HG03565 (cell line): ENCODE data around the gene BPIFB2.

ENCODE experiments used
- ATAC-seq: cut with Tn5 transposase; IDR thresholded peaks from one replicate; pipeline ENCODE4 v1.9.1; 2021; ENCODE audit warnings: mild to moderate bottlenecking, moderate library complexity; ENCODE audit not compliant: unreplicated experiment

Gene BPIFB2

DNA sequence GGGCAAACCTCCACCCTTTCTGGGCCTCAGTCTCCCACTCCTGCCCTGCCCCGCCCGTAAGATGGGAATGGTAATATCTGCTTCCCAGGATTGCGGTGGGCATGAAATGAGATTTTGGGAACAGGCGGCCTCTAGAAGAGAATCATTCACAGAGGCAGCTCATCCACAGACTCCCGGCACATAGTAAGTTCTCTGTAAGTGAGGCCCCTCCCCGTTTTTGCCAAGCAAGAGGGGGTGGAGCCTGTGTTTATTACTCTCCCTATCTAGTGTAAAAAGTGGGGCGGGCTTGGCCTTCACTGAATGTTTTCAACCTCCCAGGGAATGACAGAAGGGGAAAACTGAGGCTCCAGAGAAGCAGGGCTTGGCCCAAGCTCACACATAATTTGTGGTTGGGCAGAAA, 23.3 kb upstream of the BPIFB2 start:
- ATAC-seq = no peak

DNA sequence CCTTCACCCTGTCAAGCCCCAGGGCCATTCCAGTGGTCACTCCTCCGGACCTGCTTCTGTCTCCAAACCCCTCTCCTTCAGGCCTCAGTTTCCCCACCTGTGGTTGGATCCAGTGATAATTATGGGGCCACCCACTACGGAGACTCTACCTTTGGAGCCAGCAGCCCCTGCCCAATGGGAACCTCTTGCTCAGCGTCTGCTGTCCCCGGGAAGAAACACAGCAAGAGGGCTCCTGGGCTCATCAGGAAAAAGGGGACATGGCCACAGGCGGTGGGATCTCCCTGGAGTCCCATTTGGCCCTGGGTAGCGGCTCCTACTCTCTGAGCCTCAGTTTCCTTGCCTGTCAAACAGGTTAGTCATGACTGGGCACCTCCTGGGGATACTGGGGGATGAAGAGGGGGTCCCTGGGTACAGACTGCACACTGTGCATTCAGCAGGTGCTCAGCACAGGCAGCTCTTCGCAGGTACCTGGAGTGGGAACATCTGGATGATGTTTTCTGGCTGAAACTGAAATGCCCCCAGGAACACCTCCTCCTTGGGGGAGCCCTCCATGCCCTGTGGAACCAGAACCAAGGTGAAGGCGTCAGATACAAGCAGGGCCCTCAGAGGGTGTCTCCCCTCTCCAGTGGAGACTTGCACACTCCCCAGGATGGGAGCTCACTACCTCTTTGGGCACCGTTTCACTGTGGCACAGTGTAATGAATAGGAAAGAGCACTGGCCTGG, 22.7 kb upstream of the BPIFB2 start:
- ATAC-seq = no peak

DNA sequence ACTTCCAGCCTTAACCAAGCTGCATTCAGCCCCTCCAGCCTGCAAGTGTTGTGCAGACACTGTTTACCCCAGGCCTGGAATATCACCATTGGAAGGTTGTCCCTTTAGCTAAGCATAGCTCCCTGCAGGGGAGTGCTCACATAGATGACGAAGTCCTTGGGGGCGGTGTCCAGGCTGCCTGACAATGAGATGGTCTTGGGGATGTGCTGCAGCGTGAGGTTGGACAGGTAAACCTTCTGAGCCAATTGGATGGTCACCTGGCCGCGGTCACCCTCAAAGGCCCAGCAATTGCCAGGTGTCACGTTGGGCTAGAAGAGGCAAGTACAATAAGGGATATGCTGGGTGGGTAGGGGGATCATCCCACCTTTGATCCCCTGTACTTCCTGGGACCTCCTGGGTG, 21.9 kb upstream of the BPIFB2 start:
- no peak for ATAC-seq

DNA sequence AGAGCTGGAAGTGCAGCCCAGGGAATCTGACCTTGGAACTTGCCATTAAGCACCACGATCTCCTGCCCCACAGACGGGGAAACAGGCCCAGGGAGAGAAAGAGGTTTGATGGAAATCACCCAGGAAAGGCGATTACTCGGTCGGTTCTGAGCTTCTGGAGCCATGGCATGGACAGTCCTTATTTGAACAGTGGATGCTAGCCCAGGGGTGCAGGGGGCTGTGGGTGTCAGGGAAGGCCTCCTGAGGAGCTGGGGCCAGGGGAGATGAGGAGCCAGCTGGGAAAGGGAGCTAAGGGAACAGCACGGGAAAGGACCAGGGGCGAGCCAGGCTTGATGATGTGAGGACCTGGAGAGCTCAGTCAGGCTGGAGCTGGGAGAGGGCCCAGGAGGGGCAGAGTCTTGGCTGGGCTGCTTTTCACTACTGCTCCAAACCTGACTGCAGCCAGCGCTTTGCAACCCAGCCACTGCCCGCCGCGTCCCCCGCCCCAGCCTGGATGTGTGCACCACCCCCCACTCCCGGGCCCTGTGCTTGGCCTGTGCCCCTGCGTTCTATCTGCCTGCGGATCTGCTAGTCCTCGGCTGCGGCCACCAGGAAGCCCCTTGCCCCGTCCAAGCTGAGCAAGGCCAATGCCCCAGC, 21.1 kb upstream of the BPIFB2 start:
- ATAC-seq = no peak

DNA sequence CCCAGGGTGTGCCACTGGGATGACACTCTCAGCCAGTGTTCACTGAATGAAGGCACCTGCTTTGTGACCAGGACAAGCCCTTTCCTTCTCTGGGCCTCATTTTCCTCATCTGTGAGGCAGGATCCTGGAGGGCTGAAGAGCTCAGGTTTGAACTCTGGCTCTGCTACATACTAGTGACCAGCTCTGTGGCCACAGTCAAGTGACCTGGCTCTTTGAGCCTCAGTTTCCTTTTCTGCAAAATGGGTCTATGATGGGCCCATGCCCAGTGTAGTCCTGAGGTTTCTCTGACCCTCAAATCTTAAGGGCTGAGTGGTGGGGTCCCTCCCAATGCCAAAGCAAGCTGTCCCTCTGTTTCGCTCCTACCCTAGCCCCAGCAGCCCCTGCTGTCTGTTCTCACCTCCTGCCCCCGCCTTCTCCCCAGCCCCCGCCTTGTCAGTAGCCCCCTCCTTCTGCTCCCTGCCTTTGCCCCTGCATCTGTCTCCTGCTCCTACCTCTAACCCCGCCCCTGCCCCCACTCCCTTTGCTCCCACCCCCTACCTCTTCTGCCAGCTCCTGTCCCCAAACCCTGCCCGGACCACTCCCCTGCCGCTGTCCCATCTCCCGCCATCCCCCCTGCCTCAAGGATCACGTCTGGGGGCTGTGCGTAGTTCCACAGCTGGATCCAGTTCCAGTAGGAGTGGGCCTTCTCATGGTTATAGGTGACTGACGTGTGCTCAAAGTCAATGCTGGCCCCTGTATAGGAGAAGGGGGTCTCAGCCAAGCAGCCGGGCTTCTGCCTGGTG, 20.3 kb upstream of the BPIFB2 start:
- no peak for ATAC-seq

DNA sequence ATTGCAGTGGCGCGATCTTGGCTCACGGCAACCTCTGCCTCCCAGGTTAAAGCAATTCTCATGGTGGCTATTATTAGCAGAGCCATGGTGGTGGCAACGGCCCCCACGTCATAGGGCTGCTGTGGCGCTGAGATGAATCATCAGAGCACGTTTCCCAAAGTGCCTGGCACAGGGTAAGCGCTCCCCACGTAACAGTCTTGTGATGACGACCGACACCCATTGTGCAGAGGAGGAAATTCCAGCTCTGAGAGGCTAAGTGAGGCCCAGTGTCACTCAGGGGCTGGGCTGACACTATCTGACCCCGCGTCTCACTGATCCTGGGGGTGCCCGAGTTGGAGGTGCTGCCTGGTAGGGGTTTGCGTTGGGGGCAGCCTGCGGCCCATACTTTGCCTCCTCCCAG, 19.5 kb upstream of the BPIFB2 start:
- no peak for ATAC-seq

DNA sequence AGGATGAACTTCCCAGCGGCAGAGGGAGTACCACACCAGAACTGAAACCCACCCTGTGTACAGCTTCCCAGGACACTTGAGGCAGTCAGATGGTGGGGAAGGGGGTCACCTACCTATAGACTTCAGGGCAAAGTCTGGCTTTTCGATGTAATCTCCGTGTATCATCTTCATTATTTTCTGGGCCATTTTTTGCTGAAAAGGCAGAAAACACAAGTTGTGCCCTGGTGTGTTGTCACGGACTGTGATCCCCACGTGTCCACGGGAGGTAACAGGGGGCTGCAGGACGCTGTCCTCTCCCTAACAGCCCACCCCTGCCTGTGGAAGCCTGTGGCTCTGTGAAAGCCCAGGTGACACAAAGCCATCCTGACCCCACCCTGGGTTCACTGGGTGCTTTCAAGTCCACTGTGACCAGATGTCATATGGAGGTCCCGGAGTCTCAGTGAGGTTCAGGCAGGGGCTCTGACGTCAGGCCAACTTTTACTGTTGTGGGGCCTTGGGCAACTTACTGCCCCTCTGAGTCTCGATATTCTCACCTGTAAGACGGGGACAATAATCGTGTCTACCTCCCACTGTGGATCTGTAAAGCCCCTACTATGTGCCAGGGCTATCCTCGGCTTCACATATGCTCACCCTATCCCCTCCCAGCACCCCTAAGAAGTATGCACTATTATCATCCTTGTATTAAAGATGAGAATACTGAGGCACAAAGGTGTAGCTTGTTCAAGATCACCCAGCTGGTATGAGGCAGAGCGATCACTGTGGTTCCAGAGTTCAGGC, 17.8 kb upstream of the BPIFB2 start:
- no peak for ATAC-seq

DNA sequence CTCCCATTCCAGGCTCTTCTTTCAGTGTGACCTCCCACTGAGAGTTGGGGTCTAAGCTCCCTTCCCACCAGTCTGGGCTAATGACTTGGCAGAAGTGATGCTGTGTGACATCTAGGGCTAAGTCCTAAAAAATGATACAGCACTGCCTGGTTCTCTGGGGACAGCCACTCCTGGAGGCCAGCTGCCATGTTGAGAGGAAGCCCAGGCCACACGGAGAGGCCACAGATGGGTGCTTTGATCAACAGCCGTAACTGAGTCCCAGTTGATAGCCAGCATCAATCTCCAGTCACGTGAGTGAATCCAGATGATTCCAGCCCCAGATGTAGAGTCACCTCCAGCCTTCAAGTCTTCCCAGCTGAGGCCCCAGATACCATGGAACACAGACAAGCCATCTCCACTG, 17.1 kb upstream of the BPIFB2 start:
- ATAC-seq = no peak

DNA sequence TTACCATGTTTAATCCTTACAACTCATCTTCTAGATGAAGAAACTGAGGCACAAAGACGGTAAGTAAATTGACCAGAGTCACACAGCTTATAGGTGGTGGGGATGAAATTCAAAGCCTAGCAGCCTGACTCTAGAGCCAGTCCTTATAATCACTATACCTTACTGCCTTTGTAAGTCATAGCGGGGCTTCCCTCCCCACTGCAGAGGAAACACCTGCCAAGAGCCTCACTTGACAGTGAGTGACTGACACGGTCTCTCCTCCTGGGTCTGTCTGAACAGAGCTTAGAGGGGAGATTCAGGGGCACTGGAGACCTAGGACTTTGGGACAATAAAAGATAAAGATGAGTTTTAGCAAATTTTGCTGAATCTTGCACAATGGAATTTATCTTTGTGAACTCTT, 16.1 kb upstream of the BPIFB2 start:
- no peak for ATAC-seq

DNA sequence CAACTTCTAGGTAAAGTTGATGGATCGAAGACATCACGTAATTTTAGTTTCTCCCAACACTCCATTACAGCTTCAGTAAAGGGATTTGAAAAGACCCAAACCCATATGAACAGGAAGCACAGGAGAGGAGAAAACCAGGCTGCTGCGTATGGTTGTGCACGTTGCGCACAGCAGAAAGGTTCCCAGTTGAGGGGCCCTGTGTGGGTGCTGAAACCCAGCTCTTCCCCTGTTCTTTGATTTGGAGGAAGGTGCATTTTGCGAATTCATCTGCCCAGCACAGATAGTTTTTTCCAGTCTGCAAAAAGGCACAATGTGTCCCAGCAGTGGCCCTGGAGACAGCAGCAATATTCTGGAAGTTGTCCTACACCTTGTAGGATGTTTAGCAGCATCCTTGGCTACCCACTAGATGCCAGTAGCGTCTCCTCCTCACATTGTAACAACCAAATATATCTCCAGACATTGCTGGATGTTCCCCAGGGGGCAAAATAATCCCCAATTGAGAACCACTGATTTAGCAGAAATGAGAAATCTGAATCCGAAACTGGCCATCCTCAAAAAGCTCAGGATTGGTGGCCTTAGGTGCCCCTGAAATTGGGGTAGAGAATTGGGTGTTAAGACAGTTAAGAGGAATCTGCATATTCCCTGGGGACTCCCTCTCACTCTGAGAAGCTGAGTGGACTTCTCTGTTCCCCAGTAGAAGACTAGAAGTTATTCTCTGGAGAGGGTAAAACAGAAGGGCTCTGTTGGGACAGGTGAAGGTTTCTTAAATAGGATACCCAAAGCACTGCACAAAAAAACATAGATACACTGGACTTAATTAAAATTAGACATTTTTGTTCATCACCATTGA, 15.5 kb upstream of the BPIFB2 start:
- ATAC-seq = no peak

DNA sequence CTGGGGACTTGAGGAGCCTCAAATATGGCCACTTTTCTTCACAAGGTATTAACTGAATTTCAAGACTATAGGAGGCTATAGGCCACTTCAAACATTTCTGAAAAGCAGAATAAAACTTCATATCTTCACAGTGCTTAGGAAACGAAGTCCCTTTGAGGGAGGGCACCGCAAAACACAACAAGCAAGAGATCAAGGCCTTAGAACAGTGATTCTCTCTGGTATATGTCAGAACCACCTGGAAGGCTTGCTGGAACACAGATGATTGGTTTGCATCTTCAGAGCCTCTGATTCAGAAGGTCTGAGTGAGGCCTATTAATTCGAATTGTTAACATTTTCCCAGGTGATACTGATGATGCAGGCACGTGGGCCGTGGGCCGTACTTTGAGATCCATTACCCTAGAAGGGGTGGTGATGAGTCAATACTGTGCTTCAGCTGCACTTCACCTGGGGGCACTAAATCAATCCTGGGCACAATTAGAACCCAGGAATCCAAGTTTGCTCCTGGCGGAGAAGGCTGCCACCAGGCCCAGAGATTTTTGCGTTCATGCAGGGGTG, 13.9 kb upstream of the BPIFB2 start:
- ATAC-seq = no peak

DNA sequence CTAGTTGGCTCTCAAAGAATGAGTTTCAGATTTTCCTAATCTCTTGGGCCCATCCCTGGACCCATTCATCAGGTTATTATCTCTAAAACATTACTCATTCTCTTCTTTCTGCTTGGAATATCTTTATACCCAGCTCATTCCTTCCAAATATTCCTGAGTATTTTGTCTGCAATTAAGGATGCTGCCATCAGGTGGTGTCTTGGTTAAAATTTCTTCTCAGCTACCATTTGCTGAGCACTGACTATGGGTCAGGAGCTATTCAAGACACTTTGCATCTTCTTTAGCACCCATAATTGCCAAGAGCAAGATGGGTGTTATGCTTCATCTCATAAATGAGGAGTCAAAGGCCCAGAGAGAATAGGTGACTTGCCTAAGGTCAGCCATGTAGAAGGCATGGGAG, 11.7 kb upstream of the BPIFB2 start:
- ATAC-seq = no peak

DNA sequence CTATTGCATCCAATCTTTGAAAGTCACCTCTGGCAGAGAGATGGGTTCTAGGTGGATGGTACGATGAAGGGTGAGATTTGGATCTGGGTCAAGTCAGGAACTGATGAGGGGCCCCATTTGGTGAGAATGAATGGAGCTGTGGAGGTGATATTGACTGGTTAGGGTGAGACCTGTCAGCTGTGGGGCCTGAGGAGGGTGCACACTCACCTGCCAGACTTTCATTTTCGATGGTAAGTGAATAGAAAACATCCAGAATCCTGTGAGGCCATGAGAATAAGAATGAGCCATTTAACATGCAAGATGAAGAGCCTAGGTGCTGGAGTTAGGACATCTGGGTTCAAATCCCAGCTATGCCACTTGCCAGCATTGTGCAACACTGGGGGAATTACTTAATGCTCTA, 10.1 kb upstream of the BPIFB2 start:
- no peak for ATAC-seq

DNA sequence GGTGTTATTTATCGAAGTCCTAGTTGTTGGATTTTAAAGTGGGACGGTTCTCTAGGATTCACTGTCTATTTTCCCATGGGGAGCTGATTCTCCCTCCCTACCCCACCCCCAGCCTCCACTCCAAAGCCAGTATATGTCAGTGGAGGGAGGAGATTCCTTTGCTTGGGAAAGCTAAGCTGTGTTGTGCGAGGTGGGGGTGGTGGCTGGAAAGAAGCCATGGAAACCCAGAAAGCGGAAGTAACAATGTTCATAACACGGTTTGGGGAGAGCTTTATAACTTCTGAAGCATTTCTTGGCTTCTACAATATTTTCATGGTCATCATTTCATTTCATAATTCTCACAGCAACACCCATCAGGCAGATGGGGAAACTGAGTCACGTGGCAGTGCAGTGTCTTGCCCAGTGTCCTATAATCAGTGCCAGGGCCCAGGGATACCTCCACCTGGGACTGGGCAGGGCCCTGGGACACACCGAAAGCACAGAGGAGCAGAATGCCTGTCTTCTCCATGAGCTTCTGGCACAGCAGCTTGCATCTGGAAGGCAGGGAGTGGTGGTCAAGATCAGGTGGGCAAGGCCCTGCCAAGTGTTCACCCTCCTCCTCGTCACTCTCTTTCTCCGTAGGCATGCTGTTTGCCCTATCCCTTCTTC, 7.8 kb upstream of the BPIFB2 start:
- ATAC-seq = no peak

DNA sequence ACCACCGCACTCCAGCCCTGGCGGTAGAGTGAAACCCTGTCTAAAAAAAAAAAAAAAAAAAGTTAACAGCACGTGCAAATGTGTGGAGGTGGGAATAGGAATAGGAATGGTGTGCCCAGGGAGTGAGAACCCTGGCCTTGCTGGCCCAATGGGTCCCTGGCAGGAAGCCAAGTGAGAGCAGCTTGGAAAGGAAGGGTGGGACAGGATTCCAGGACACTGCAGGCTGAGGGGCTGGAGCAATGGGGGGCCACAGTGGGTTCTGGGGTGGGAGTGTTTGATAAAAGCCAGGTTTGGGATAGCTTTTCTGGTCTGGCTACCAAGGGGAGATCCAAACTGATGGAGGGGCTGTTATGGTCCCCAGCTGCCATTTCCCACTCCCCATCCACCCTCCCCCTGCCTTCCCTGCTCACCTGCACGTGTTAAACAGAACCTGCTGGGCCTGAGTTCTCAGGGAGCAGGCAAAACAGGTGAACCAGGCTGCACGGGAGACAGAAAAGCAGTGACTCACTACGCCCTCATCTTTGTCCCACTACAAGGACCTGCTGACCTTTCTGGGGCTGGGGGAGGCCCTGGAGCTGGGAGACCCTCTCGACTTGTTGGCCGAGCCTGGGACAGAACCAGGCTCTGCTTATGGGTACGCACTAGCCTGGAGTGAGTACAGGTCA, 6.6 kb upstream of the BPIFB2 start:
- no peak for ATAC-seq

DNA sequence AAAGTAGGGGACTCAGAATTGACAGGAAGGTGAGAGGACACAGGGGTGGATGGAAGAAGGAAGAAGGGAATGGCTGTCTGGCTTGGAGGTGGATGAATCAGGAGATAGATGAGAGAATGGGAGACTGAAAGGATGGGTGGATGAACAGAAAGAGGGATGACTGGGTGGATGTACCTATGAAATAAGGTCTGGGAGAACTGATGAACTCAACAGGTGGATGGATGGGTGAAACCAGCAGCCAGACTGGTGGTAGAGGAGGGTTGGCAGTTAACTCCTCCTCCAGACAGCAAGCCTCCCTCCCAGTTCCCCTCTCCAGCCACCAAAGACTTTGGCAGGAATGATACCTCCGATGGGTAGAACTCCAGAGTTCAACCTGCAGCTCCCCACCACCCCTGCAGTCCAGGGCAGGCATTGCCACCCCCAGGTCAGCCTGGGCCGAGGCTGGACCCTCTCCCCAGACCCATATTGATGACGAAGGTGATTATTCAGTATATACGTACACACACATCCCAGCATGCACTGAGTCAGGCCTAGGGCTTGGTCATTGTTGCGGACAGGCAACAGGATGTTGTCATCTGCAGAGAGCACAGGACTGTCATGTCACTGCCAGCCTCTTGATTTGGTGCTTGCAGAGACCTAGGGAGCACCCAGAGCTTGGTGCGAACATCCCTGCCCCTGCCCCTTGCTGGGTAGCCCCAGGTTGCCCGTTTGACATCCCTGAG, 5.3 kb upstream of the BPIFB2 start:
- no peak for ATAC-seq

DNA sequence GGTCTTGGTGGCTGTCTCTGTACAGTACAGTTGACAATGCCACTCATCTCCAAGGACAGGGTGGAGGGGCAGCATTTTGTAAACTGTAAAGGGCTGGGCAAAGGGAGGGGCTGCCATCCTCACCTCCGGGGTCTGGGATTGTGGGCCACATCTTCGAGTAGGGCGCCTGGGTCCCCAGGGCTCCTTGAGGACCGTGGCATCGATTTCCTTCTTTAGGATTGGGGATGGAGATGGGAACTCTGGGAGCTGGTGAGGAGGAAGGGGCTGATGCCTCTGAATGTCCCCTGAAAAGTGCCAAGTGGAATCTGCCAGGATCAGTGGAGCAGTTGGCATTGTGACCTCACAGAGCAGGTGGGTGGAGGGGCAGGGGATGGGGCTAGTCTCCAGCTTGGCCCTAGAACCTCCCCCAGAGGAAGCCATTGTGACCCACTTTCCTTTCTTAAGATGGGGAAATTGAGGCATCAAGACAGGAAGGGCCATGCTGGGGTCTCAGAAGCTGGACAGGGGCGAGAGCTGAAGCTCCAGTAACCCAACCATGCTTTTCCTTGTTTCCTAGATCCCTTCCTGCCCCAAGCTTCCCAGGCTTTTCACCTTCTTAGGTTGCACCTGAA, 3.3 kb upstream of the BPIFB2 start, which contains the start of gene SUN5:
SUN5 (minus strand) TSS at position 293 of the 611 bp plus-strand sequence; CDS start at position 200, 93 bp downstream.
- no peak for ATAC-seq

DNA sequence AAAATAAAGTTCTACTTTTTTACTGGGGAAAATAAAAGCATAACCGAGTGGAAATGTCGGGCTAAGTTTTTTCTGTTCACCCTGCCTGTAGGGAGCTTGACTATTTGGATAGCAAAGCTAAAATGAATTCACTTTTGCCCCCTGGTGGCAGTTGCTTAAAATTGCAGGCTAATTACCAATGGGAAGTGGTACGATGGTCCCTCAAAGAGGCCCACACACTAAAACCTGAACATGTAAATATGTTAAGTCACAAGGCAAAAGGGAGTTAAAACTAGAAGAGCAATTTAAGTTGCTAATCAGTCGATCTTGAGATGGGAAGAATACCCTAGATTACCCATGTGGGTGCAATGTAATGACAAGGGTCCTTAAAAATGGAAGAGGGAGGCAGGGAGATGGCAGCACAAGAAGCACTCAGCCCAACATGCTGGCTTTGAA, 2.4 kb upstream of the BPIFB2 start:
- ATAC-seq = no peak
